Transverse colon (tissue), 3 donors: Measurements from ENCODE around the gene ACER1.

Experiments used
- CTCF ChIP-seq, 5 experiments: fragments of 200-600 bp in 3 of 5; fragments of 450-650 bp in 2 of 5; sonication (generic) in 3 of 5; IDR thresholded peaks; 1 replicate in 2 of 5; 2 replicates in 3 of 5; pipeline ENCODE4 v1.5.1; 2016 to 2017; ENCODE audit warnings: antibody characterized with exemption in 5 of 5, inconsistent platforms in 3 of 5, mild to moderate bottlenecking in 2 of 5, moderate library complexity in 1 of 5
- EP300 ChIP-seq: sonication (generic); formaldehyde crosslinking; IDR thresholded peaks from one replicate; pipeline ENCODE4 v1.6.1; 2017; ENCODE audit warnings: antibody characterized with exemption, low read depth

DNA sequence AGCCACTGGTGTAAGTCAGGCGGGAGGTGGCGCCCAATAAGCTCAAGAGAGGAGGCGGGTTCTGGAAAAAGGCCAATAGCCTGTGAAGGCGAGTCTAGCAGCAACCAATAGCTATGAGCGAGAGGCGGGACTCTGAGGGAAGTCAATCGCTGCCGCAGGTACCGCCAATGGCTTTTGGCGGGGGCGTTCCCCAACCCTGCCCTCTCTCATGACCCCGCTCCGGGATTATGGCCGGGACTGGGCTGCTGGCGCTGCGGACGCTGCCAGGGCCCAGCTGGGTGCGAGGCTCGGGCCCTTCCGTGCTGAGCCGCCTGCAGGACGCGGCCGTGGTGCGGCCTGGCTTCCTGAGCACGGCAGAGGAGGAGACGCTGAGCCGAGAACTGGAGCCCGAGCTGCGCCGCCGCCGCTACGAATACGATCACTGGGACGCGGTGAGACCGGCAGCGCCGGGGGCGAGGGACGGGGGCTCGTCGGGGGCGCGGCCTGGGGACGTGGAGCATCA, 39.2 kb upstream of the ACER1 start, which contains the start of gene ALKBH7:
- TF ChIP-seq CTCF (IDR thresholded peaks at IDR 0.05) (peak in 1 of 5 experiments; percentile 13), EP300 (no peak)
